Measurements from ENCODE around the gene PTPRU.

- TF ChIP-seq CTCF (IDR thresholded peaks at IDR 0.05; ENCODE audit: insufficient read depth, low read length, poor library complexity, severe bottlenecking) (no peak), EZH2phosphoT487 (conservative IDR thresholded peaks at IDR 0.05; ENCODE audit: low read length) (no peak)
Measured at GRCh38 chr1:29278124-29278523, 41.8 kb downstream of the PTPRU start.
